Activated CD4-positive, alpha-beta T cell treated with anti-CD3 and anti-CD28 coated beads, Interleukin-2, amount 10 ng/mL, durations not matched to agents 7 days and 5 days (primary cell): ENCODE results near the gene PIKFYVE. TPM values are rescaled to one million over a fixed set of nuclear protein-coding genes. Genes with fewer than 3 reads are reported as not detected.

Source experiments
- CTCF ChIA-PET: fragments of 350-600 bp; sonication (Branson Sonifier 250); formaldehyde crosslinking; loops from one replicate; lab custom pipeline; 2021; ENCODE audit warnings: antibody characterized with exemption; lab: Charles Lee
- POLR2A ChIA-PET: fragments of 350-600 bp; sonication (Branson Sonifier 250); formaldehyde crosslinking; loops from one replicate; lab custom pipeline; 2021; ENCODE audit warnings: antibody characterized with exemption; lab: Charles Lee
- DNase-seq: peaks from one replicate; pipeline ENCODE4 v3.0.0-alpha.2; 2020
- H3K27ac Mint-ChIP-seq: one replicate; pipeline ENCODE4 v1.8.0; 2021; ENCODE audit warnings: mild to moderate bottlenecking, moderate library complexity, mixed read lengths
- H3K27me3 Mint-ChIP-seq: one replicate; pipeline ENCODE4 v1.8.0; 2021; ENCODE audit warnings: mixed read lengths
- H3K36me3 Mint-ChIP-seq: one replicate; pipeline ENCODE4 v1.8.0; 2021; ENCODE audit warnings: low read depth, mixed read lengths
- H3K4me1 Mint-ChIP-seq: one replicate; pipeline ENCODE4 v1.8.0; 2021; ENCODE audit warnings: mixed read lengths
- H3K4me3 Mint-ChIP-seq: one replicate; pipeline ENCODE4 v1.8.0; 2021; ENCODE audit warnings: mild to moderate bottlenecking, moderate library complexity, mixed read lengths
- H3K9me3 Mint-ChIP-seq: one replicate; pipeline ENCODE4 v1.8.0; 2021; ENCODE audit warnings: mixed read lengths
- total RNA-seq, 2 experiments: library from RNA; stranded (reverse); gene quantifications; one replicate each; pipeline ENCODE4 v1.2.3, GENCODE V29; 2021

PIKFYVE gene
- total RNA-seq, 2 experiments from 2014 or later = 32.7 to 34.7 TPM

GRCh38 chr2:208285853-208286252, 19.8 kb downstream of the PIKFYVE start:
- CTCF ChIA-PET = interaction anchor here (0.6 kb wide), 2 partner anchors 40 to 118 kb away, joined by 3 to 4 read pairs; no protein-coding TSS in a partner anchor
- H3K27me3 Mint-ChIP-seq = no peaks in the 10 kb centered on the region
- no peak overlapping the region for H3K27ac Mint-ChIP-seq
- peaks cover 58% of the 10 kb centered on the region for H3K36me3 Mint-ChIP-seq
- H3K9me3 Mint-ChIP-seq = peaks cover 11% of the 10 kb centered on the region
- peaks cover 2% of the 10 kb centered on the region for H3K4me1 Mint-ChIP-seq
- DNase-seq = no peak
- no peak overlapping the region for H3K4me3 Mint-ChIP-seq
- POLR2A ChIA-PET = no interaction called here

GRCh38 chr2:208294482-208295024, 28.5 kb downstream of the PIKFYVE start:
- Mint-ChIP-seq H3K4me1 (peaks cover 26% of the 10 kb centered on the region), H3K27ac (no peak overlapping the region), H3K27me3 (no peaks in the 10 kb centered on the region), H3K9me3 (peaks cover 11% of the 10 kb centered on the region), H3K36me3 (peaks cover 67% of the 10 kb centered on the region), H3K4me3 (no peak overlapping the region)
- DNase-seq = no peak
- ChIA-PET POLR2A (no interaction called here), CTCF (no interaction called here)

GRCh38 chr2:208295834-208296233, 29.8 kb downstream of the PIKFYVE start:
- Mint-ChIP-seq H3K27me3 (no peaks in the 10 kb centered on the region), H3K36me3 (peaks cover 64% of the 10 kb centered on the region), H3K4me1 (peaks cover 26% of the 10 kb centered on the region), H3K4me3 (no peak overlapping the region), H3K9me3 (peaks cover 2% of the 10 kb centered on the region), H3K27ac (no peak overlapping the region)
- ChIA-PET CTCF (no interaction called here), POLR2A (no interaction called here)
- DNase-seq = no peak

DNA sequence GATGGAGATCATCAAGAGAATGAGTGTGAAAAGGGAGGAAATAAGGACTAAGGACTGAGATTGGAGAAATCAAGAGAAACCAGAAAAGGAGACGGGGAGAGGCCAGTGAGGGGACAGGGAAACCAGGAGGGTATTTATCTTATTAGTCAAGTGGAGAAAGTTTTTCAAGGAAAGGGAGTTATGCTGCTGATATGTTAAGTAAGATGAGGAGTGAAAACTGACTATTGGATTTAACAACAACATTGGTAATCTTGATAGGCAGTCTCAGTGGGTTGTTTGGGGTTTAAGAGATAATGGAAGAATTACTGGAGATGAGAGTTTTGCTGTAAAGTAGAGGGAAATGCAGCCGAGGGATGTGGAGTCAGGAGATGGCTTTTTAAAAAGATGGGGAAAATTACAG, 30.6 kb downstream of the PIKFYVE start:
- no peak overlapping the region for H3K4me3 Mint-ChIP-seq
- ChIA-PET POLR2A (no interaction called here), CTCF (no interaction called here)
- no peak overlapping the region for H3K27ac Mint-ChIP-seq
- no peaks in the 10 kb centered on the region for H3K27me3 Mint-ChIP-seq
- peaks cover 56% of the 10 kb centered on the region for H3K36me3 Mint-ChIP-seq
- peaks cover 20% of the 10 kb centered on the region for H3K4me1 Mint-ChIP-seq
- DNase-seq = no peak
- H3K9me3 Mint-ChIP-seq = no peaks in the 10 kb centered on the region

- no peak overlapping the region for H3K4me3 Mint-ChIP-seq
- no peak overlapping the region for H3K27ac Mint-ChIP-seq
- H3K36me3 Mint-ChIP-seq = peaks cover 50% of the 10 kb centered on the region
- DNase-seq = no peak
- CTCF ChIA-PET = no interaction called here
- no peaks in the 10 kb centered on the region for H3K27me3 Mint-ChIP-seq
- peaks cover 14% of the 10 kb centered on the region for H3K4me1 Mint-ChIP-seq
- H3K9me3 Mint-ChIP-seq = no peaks in the 10 kb centered on the region
- POLR2A ChIA-PET = no interaction called here
Observed at GRCh38 chr2:208297961-208298360, 31.9 kb downstream of the PIKFYVE start.

GRCh38 chr2:208300847-208301618, 35.0 kb downstream of the PIKFYVE start:
- POLR2A ChIA-PET = no interaction called here
- peaks cover 42% of the 10 kb centered on the region for H3K36me3 Mint-ChIP-seq
- H3K27ac Mint-ChIP-seq = no peak overlapping the region
- CTCF ChIA-PET = interaction anchor here (1.2 kb wide), 1 partner anchor 11 kb away, joined by 3 read pairs; no protein-coding TSS in a partner anchor
- no peaks in the 10 kb centered on the region for H3K27me3 Mint-ChIP-seq
- no peak overlapping the region for H3K4me3 Mint-ChIP-seq
- H3K9me3 Mint-ChIP-seq = no peaks in the 10 kb centered on the region
- no peak for DNase-seq
- no peaks in the 10 kb centered on the region for H3K4me1 Mint-ChIP-seq

DNA sequence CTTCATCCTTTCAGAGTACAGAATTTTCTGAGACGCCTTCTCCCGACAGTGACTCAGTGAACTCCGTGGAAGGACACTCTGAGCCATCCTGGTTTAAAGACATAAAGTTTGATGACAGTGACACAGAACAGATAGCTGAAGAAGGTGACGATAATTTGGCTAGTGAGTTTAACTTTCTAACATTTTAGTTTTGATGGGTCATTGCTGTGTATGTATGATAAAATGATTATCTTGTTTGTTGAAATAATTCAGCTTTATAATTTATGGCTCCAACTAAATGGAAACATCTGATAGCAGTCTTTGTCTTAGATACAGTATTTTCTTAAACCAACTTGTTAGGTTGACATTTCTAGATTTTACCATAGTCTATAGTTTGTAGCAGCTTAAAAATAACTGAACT, 38.1 kb downstream of the PIKFYVE start:
- Mint-ChIP-seq H3K27me3 (no peaks in the 10 kb centered on the region), H3K36me3 (peaks cover 47% of the 10 kb centered on the region), H3K27ac (no peak overlapping the region), H3K4me3 (no peak overlapping the region), H3K4me1 (no peaks in the 10 kb centered on the region), H3K9me3 (no peaks in the 10 kb centered on the region)
- CTCF ChIA-PET = no interaction called here
- POLR2A ChIA-PET = no interaction called here
- DNase-seq = no peak

GRCh38 chr2:208304695-208305094, 38.6 kb downstream of the PIKFYVE start:
- DNase-seq = no peak
- Mint-ChIP-seq H3K9me3 (no peaks in the 10 kb centered on the region), H3K27ac (no peak overlapping the region), H3K4me3 (no peak overlapping the region), H3K27me3 (no peaks in the 10 kb centered on the region), H3K36me3 (peaks cover 44% of the 10 kb centered on the region), H3K4me1 (no peaks in the 10 kb centered on the region)
- ChIA-PET POLR2A (no interaction called here), CTCF (no interaction called here)

DNA sequence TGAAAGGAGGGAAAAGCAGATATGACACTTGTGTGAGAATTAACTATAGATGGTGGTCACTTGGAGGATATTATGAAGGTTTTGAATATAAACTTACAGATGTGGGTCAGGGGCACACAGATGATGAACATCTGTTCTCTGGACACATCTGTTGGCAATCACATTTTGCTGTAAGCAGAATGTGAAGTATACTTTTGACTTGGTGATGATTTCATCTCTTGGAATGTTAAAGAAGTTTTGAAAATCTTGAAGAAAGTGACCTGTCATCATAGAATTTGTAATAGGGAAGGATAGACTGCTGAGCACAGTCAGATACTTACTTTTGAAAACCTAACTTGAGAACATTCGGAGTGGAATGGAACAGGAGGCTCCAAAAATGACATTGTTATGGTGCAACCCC, 40.2 kb downstream of the PIKFYVE start:
- H3K9me3 Mint-ChIP-seq = no peaks in the 10 kb centered on the region
- POLR2A ChIA-PET = no interaction called here

DNA sequence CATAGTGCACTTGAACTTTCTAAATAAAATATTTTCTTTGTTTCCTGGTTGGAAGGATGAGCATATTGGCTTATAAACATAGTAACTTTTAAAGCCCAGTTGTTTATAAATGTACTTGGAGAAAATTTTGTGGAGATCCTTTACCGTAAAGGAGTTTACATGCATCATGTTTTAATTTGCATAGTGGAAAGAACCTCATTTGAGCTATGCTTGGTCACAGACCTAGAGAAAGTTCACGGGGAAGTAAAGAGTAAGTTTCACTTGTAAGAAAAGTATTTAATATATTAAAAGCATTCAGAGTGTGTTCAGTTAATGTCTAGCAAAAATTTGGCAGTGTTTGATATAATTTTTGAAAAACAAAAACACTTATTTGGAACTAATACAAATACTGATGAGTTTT, 45.3 kb downstream of the PIKFYVE start:
- no peak for DNase-seq
- ChIA-PET POLR2A (no interaction called here), CTCF (interaction anchor here (0.8 to 0.9 kb wide), 2 partner anchors 10 to 12 kb away, joined by 3 read pairs; no protein-coding TSS in a partner anchor)
- H3K9me3 Mint-ChIP-seq = peaks cover 2% of the 10 kb centered on the region
- peaks cover 5% of the 10 kb centered on the region for H3K4me1 Mint-ChIP-seq
- H3K27ac Mint-ChIP-seq = no peak overlapping the region
- no peaks in the 10 kb centered on the region for H3K27me3 Mint-ChIP-seq
- peaks cover 34% of the 10 kb centered on the region for H3K36me3 Mint-ChIP-seq
- H3K4me3 Mint-ChIP-seq = no peak overlapping the region

More for the DNA sequence above, 40.2 kb downstream of the PIKFYVE start:
- CTCF ChIA-PET = no interaction called here
- Mint-ChIP-seq H3K27me3 (no peaks in the 10 kb centered on the region), H3K27ac (no peak overlapping the region), H3K36me3 (peaks cover 41% of the 10 kb centered on the region), H3K4me1 (peaks cover 3% of the 10 kb centered on the region), H3K4me3 (no peak overlapping the region)
- no peak for DNase-seq

- no peaks in the 10 kb centered on the region for H3K27me3 Mint-ChIP-seq
- CTCF ChIA-PET = interaction anchor here (0.8 kb wide), 1 partner anchor 13 kb away, joined by 3 read pairs; no protein-coding TSS in a partner anchor
- POLR2A ChIA-PET = no interaction called here
- peaks cover 2% of the 10 kb centered on the region for H3K9me3 Mint-ChIP-seq
- no peak overlapping the region for H3K27ac Mint-ChIP-seq
- H3K36me3 Mint-ChIP-seq = peaks cover 37% of the 10 kb centered on the region
- H3K4me1 Mint-ChIP-seq = peaks cover 5% of the 10 kb centered on the region
- no peak overlapping the region for H3K4me3 Mint-ChIP-seq
- no peak for DNase-seq
Observed at GRCh38 chr2:208311954-208312353, 45.9 kb downstream of the PIKFYVE start.

DNA sequence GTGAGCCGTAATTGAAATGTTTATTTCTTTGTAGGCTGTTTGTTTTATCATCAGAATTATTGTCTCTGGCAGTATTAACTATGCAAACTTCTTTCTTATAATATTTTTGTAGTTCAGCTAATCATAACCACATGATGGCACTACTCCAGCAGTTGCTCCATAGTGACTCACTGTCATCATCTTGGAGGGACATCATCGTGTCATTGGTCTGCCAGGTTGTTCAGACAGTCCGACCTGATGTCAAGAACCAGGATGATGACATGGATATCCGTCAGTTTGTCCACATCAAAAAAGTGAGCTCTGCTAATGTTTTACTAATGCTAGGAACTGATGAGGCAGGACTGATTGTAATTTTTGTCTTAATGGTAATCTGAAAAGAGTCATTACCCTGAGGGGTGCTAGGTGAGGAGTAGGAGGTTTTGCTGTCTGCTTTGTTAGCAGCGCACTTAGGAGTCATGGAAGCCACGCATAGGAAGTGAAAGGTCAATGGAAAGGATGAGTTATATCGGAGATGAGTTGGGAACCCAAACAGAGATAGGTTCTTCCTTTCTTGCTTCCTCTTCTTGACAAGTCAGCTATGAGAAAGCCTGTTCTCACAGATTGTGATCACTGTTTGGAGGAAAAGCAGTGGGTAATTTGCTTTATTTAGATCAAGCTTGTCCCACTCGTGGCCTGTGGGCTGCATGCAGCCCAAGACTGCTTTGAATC, 49.2 kb downstream of the PIKFYVE start:
- CTCF ChIA-PET = interaction anchor here (0.7 to 1.0 kb wide), 3 partner anchors 11 to 49 kb away, joined by 3 to 4 read pairs (median 3); partner anchors contain the start of gene PIKFYVE
- POLR2A ChIA-PET = no interaction called here
- peaks cover 2% of the 10 kb centered on the region for H3K9me3 Mint-ChIP-seq

GRCh38 chr2:208318127-208318526, 52.1 kb downstream of the PIKFYVE start:
- H3K4me3 Mint-ChIP-seq = no peak overlapping the region

More for the DNA sequence above, 49.2 kb downstream of the PIKFYVE start:
- no peak for DNase-seq
- Mint-ChIP-seq H3K27ac (no peak overlapping the region), H3K4me1 (peaks cover 6% of the 10 kb centered on the region), H3K4me3 (no peak overlapping the region), H3K36me3 (peaks cover 47% of the 10 kb centered on the region), H3K27me3 (no peaks in the 10 kb centered on the region)

More at GRCh38 chr2:208318127-208318526, 52.1 kb downstream of the PIKFYVE start:
- Mint-ChIP-seq H3K27ac (no peak overlapping the region), H3K9me3 (peaks cover 2% of the 10 kb centered on the region), H3K27me3 (no peaks in the 10 kb centered on the region), H3K36me3 (peaks cover 42% of the 10 kb centered on the region), H3K4me1 (peaks cover 4% of the 10 kb centered on the region)
- no peak for DNase-seq
- CTCF ChIA-PET = no interaction called here
- POLR2A ChIA-PET = no interaction called here
